Prostate gland (tissue), 2 donors: ENCODE results near the gene STRN3.

Experiments used
- POLR2A ChIP-seq: fragments of 450-650 bp; IDR thresholded peaks from one replicate; pipeline ENCODE4 v1.6.1; 2016; ENCODE audit warnings: antibody characterized with exemption, mild to moderate bottlenecking
- TF ChIP-seq, protein P1 (sequence below), 4 experiments: fragments of 200-600 bp in 2 of 4; fragments of 450-650 bp in 2 of 4; sonication (generic) in 2 of 4; IDR thresholded peaks; 1 replicate in 3 of 4; 2 replicates in 1 of 4; pipeline ENCODE4 v1.5.1; 2016 to 2019; ENCODE audit warnings: antibody characterized with exemption in 4 of 4, mild to moderate bottlenecking in 2 of 4, moderate library complexity in 2 of 4

- TF ChIP-seq, protein P1, sequence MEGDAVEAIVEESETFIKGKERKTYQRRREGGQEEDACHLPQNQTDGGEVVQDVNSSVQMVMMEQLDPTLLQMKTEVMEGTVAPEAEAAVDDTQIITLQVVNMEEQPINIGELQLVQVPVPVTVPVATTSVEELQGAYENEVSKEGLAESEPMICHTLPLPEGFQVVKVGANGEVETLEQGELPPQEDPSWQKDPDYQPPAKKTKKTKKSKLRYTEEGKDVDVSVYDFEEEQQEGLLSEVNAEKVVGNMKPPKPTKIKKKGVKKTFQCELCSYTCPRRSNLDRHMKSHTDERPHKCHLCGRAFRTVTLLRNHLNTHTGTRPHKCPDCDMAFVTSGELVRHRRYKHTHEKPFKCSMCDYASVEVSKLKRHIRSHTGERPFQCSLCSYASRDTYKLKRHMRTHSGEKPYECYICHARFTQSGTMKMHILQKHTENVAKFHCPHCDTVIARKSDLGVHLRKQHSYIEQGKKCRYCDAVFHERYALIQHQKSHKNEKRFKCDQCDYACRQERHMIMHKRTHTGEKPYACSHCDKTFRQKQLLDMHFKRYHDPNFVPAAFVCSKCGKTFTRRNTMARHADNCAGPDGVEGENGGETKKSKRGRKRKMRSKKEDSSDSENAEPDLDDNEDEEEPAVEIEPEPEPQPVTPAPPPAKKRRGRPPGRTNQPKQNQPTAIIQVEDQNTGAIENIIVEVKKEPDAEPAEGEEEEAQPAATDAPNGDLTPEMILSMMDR (IDR thresholded peaks at IDR 0.05), result no peak
- no peak for TF ChIP-seq POLR2A
These were observed 142.5 kb downstream of the STRN3 start for GRCh38 chr14:30883508-30884294.
